Raji (cell line): ENCODE data around the gene CSAD.

Source experiments
- POLR2A ChIP-seq: IDR thresholded peaks from 2 replicates; pipeline ENCODE4 v1.6.1; 2011; ENCODE audit warnings: low read depth, low read length, control low read depth; ENCODE audit not compliant: insufficient read depth

Gene CSAD

DNA sequence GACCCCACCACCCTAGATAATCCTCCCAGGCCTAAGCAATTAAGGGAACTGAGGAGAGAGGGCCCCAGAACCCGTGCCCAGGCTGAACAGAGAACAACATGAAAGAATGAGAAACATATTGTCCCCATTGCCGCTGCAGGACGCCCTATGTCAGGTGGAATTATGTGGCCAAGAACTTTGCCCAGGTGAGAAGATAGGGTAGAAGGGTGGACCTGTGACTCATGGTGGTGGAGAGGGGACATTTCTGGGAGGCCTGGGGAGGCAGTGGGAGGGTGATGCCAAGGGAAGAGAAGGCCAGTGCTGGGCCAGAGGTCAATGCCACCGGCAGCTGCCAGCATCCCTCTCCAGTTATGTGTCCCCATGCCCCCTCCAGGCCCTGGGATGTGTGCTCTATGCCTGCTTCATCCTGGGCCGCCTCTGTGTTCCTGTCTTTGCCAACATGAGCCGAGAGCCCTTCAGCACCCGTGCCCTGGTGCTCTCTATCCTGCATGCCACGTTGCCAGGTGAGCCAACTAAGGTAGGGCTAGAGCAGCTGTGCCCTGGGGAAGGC lies 61.9 kb downstream of the CSAD start:
- no peak for TF ChIP-seq POLR2A

DNA sequence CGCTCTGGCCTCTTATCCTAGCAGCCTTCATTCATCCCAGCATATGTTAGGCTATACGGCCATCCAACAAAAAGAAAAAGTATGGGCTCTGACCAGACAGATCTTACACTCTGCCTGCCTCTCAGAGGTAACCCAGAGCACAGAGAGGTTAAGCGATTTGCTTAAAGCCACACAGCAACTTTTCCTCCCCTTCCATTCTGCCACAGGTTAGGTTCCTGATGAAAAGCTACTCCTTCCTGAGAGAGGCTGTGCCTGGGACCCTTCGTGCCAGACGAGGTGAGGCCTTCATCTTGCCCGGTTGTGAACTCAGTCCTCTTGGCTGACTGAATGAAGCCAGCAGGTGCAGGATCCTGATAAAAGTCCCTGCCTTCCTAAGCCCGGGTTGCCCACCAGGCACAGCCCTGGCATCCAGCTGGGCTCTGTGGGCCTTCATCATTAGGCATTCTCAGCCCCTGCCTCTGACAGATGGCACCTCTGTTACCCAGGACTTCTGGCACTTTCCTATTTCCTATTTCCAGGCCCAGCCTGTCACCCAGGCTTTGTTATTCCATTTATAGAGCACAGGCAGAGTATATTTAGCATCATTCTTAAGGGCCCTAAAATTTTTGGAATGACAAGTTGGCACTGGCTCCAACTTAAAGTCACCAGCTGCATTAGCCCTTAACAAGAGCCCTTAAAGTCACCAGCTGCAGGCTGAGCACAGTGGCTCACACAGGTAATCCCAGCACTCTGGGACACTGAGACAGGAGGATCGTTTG lies 64.7 kb downstream of the CSAD start:
- TF ChIP-seq POLR2A = no peak

DNA sequence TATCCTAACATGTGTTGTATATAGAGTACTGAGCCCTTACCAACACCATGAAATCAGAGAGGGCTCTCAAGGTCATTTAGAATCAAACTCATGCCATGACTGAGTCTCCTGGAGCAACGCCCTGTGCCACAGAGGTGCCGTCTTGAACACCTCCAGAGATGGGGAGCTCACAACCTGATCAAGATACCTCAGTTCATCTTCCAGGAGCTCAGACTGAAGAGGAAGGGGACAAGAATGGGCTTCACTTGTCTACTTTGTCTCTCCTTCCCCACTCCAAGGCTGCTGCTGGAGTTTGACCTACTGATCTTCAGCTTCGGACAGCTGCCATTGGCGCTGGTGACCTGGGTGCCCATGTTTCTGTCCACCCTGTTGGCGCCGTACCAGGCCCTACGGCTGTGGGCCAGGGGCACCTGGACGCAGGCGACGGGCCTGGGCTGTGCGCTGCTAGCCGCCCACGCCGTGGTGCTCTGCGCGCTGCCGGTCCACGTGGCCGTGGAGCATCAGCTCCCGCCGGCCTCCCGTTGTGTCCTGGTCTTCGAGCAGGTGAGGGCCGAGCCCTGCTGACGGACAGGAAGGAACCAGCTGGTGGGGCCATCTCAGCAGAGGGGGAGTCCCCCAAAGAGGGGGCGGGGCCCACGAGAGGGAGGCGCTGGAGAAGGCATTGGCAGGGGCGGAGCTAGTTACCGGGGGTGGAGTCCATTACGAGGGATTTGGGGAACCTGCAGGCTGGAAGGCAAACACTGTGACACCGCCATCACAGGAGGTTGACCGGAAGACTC lies 65.4 kb downstream of the CSAD start:
- no peak for TF ChIP-seq POLR2A

DNA sequence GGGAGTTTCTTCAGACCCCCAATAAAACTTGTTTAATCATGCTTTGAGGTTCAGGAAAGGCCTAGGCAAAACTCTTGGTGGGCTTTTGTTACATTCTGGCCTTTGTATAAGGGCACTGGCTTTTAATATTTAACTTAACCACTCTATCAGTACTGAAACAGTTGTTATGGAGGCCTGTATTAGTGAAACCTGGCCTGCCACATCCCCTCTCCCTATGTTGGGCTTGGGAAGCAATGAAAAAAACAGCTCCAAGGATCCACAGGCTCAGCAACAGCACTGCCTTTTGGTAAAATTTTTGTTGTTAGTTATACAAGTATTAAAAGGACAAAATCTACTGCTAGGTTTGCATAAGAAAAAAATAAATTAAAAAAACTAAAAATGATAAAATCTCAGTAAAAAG lies 66.8 kb downstream of the CSAD start:
- TF ChIP-seq POLR2A = no peak

DNA sequence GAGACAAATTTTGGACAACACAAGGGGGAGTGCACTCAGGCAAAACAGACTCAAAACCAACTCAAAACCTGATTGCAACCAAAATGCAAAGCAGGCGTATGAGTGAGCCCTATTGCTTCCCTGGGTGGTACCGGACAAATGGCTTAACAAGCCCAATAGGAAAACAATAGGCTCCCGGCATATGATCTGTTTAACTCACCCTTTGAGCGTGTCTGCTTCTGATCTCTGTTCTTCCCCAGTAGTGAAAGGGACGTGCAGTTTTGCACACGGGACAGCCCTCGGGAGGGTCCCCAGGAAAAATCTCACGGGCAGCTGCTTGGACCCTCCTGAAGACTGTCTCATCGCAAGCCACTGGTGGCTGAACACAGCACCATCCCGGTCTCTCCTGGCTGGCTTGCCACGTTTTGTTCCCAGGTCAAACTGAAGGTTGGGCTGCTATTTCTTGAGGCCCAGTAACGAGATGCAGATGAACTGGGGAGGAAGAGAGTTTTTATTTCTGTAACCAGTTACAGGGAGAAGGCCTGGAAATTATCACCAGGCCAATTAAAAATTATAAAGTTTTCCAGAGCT lies 67.5 kb downstream of the CSAD start:
- no peak for TF ChIP-seq POLR2A
